HEK293 (cell line): ENCODE measurements around the gene GSG1.

Experiments used
- CTCF ChIP-seq: fragments of 450-650 bp; formaldehyde crosslinking; IDR thresholded peaks from 2 replicates; pipeline ENCODE4 v1.5.1; 2016; ENCODE audit warnings: missing biosample characterization, missing genetic modification characterization
- KLF10 ChIP-seq: fragments of 450-650 bp; IDR thresholded peaks from 2 replicates; pipeline ENCODE4 v1.5.1; 2018; ENCODE audit warnings: missing biosample characterization, mild to moderate bottlenecking, missing genetic modification characterization
- SP3 ChIP-seq: fragments of 450-650 bp; formaldehyde crosslinking; IDR thresholded peaks from 2 replicates; pipeline ENCODE4 v1.5.1; 2016; ENCODE audit warnings: missing biosample characterization, missing genetic modification characterization
- ZBTB1 ChIP-seq: fragments of 450-650 bp; formaldehyde crosslinking; IDR thresholded peaks from 2 replicates; pipeline ENCODE4 v1.5.1; 2016; ENCODE audit warnings: missing biosample characterization, missing genetic modification characterization
- ZNF121 ChIP-seq: fragments of 450-650 bp; formaldehyde crosslinking; IDR thresholded peaks from 2 replicates; pipeline ENCODE4 v1.5.1; 2016; ENCODE audit warnings: missing biosample characterization, missing genetic modification characterization
- ZNF169 ChIP-seq: fragments of 450-650 bp; formaldehyde crosslinking; IDR thresholded peaks from 2 replicates; pipeline ENCODE4 v1.5.1; 2016; ENCODE audit warnings: missing biosample characterization, missing genetic modification characterization
- ZNF23 ChIP-seq: fragments of 450-650 bp; formaldehyde crosslinking; IDR thresholded peaks from 2 replicates; pipeline ENCODE4 v1.5.1; 2016; ENCODE audit warnings: missing biosample characterization, missing genetic modification characterization, borderline replicate concordance
- ZNF248 ChIP-seq: fragments of 450-650 bp; formaldehyde crosslinking; IDR thresholded peaks from 2 replicates; pipeline ENCODE4 v1.5.1; 2017; ENCODE audit warnings: missing biosample characterization, missing genetic modification characterization
- ZNF449 ChIP-seq: fragments of 450-650 bp; formaldehyde crosslinking; IDR thresholded peaks from 2 replicates; pipeline ENCODE4 v1.5.1; 2017; ENCODE audit warnings: missing biosample characterization, mild to moderate bottlenecking, missing genetic modification characterization, moderate library complexity
- ZNF629 ChIP-seq: fragments of 450-650 bp; formaldehyde crosslinking; IDR thresholded peaks from 2 replicates; pipeline ENCODE4 v1.5.1; 2017; ENCODE audit warnings: missing biosample characterization, missing genetic modification characterization
- ZNF830 ChIP-seq: fragments of 450-650 bp; IDR thresholded peaks from 2 replicates; pipeline ENCODE4 v1.5.0; 2018; ENCODE audit warnings: missing biosample characterization, missing genetic modification characterization, low read depth, mild to moderate bottlenecking, moderate library complexity

DNA sequence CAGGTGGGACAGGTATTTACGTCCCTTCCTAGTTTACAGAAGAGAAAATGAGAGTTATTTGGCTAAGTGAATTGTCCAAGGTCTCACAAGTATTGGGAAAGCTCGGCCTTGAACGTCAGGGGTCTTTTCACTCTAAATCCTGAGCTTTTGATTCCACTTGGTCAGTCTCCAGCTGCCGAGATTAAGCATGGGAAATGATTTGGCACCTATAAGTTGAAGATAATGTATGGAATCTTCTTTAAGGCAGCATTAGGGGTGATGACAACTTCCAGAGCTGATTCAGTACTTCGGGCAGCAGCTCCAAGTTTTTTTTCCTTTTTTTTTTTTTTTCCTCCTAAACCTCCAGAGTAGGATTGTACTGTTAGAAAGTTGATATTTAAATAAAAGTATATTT, 58.6 kb downstream of the GSG1 start:
- TF ChIP-seq ZNF830 (tag by site-specific recombination) = no peak
- TF ChIP-seq CTCF = no peak
- TF ChIP-seq ZNF248 (tag by site-specific recombination) = no peak
- no peak for TF ChIP-seq SP3 (tag by site-specific recombination)
- TF ChIP-seq ZNF629 = no peak
- TF ChIP-seq ZBTB1 = no peak
- no peak for TF ChIP-seq ZNF121 (tag by site-specific recombination)
- TF ChIP-seq ZNF449 (tag by site-specific recombination) = no peak
- TF ChIP-seq ZNF169 (tag by site-specific recombination) = no peak
- no peak for TF ChIP-seq KLF10 (tag by site-specific recombination)
- TF ChIP-seq ZNF23 (tag by site-specific recombination) = no peak
